HG03066 (cell line): ENCODE measurements around the gene HNRNPA3.

Experiments used
- ATAC-seq: cut with Tn5 transposase; IDR thresholded peaks from one replicate; pipeline ENCODE4 v1.9.1; 2021; ENCODE audit warnings: low read depth; ENCODE audit not compliant: unreplicated experiment

HNRNPA3 gene

GRCh38 chr2:177270531-177270930, 57.9 kb downstream of the HNRNPA3 start:
- ATAC-seq = no peak

GRCh38 chr2:177271981-177272666, 59.5 kb downstream of the HNRNPA3 start:
- ATAC-seq = no peak

GRCh38 chr2:177272765-177273164, 60.2 kb downstream of the HNRNPA3 start:
- no peak for ATAC-seq

- no peak for ATAC-seq
Observed at GRCh38 chr2:177273408-177273807, 60.8 kb downstream of the HNRNPA3 start.
